C4-2B (cell line): Measurements from ENCODE around the gene CD101.

Source experiments
- H3K27ac ChIP-seq: fragments of 450-650 bp; 2 replicates; pipeline ENCODE4 v1.5.1; 2017
- CTCF ChIP-seq: fragments of 450-650 bp; conservative IDR thresholded peaks from 2 replicates; pipeline ENCODE4 v1.5.1; 2017; ENCODE audit warnings: mild to moderate bottlenecking
- ZFX ChIP-seq: fragments of 450-650 bp; IDR thresholded peaks from 2 replicates; pipeline ENCODE4 v1.6.1; 2017

The CD101 gene

DNA sequence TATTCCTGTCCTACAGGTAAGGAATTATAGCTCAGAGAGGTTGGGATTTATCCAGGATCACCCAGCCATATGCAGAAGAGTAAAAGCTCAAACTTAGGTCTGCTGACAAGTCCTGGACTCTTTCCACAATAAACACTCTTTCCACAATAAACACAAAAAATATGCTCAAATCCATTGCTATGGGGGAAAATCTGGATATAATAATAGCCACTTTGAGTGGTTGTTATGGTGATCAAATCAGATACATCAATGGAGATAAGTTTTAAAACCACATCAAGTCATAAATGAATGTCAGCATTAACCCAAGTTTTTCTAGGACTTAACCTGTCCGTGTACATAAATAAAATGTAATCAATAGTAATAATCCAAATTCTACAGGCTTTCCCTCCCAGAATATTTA, 36.2 kb downstream of the CD101 start:
- no peak overlapping the region for H3K27ac ChIP-seq
- TF ChIP-seq ZFX (no peak), CTCF (no peak)

GRCh38 chr1:117038236-117038635, 36.7 kb downstream of the CD101 start:
- no peak for TF ChIP-seq ZFX
- TF ChIP-seq CTCF = no peak
- no peak overlapping the region for H3K27ac ChIP-seq

GRCh38 chr1:117044217-117044616, 42.7 kb downstream of the CD101 start:
- TF ChIP-seq ZFX = no peak
- TF ChIP-seq CTCF = no peak
- no peak overlapping the region for H3K27ac ChIP-seq

GRCh38 chr1:117045644-117046043, 44.1 kb downstream of the CD101 start:
- TF ChIP-seq CTCF (no peak), ZFX (no peak)
- H3K27ac ChIP-seq = no peak overlapping the region

GRCh38 chr1:117046781-117047180, 45.2 kb downstream of the CD101 start:
- TF ChIP-seq ZFX = no peak
- TF ChIP-seq CTCF = no peak
- no peak overlapping the region for H3K27ac ChIP-seq

- no peak overlapping the region for H3K27ac ChIP-seq
- TF ChIP-seq ZFX (no peak), CTCF (no peak)
These were observed 45.7 kb downstream of the CD101 start for GRCh38 chr1:117047271-117047670.

- TF ChIP-seq ZFX = no peak
- no peak for TF ChIP-seq CTCF
- H3K27ac ChIP-seq = no peak overlapping the region
These were observed 48.3 kb downstream of the CD101 start for GRCh38 chr1:117049857-117050256.
